Cerebellar cortex (tissue), 1 donor: Measurements from ENCODE around the gene C2orf78.

Source experiments
- DNase-seq: peaks from one replicate; pipeline ENCODE4 v3.0.0-alpha.2; 2015; ENCODE audit warnings: low spot score

C2orf78 gene

GRCh38 chr2:73839653-73840411, 55.8 kb downstream of the C2orf78 start:
- peak; percentile 67 for DNase-seq

- no peak for DNase-seq
Measured at GRCh38 chr2:73841912-73842738, 58.1 kb downstream of the C2orf78 start.

GRCh38 chr2:73842739-73843019, 58.7 kb downstream of the C2orf78 start:
- no peak for DNase-seq

- DNase-seq: no peak
Measured at GRCh38 chr2:73844087-73844486, 60.1 kb downstream of the C2orf78 start.

GRCh38 chr2:73850009-73850408, 66.0 kb downstream of the C2orf78 start:
- DNase-seq: no peak

GRCh38 chr2:73851274-73851673, 67.3 kb downstream of the C2orf78 start:
- no peak for DNase-seq

GRCh38 chr2:73852020-73852419, 68.0 kb downstream of the C2orf78 start:
- no peak for DNase-seq

GRCh38 chr2:73855526-73855925, 71.5 kb downstream of the C2orf78 start:
- DNase-seq: no peak

GRCh38 chr2:73856214-73856613, 72.2 kb downstream of the C2orf78 start:
- no peak for DNase-seq

GRCh38 chr2:73859721-73860586, 76.0 kb downstream of the C2orf78 start:
- no peak for DNase-seq

- DNase-seq: no peak
Measured at GRCh38 chr2:73862987-73863386, 79.0 kb downstream of the C2orf78 start.
